HTR-8/SVneo (cell line): ENCODE measurements around the gene UTS2B.

Experiments used
- DNase-seq: peaks from one replicate; pipeline ENCODE4 v3.0.0; 2011; ENCODE audit warnings: low spot score, mixed read lengths; ENCODE audit not compliant: insufficient read length
- FAIRE-seq: peaks from 2 replicates; lab custom pipeline; 2011; peaks lifted over from hg19 to GRCh38; lab: Jason Lieb, UNC

The UTS2B gene

GRCh38 chr3:191353022-191353777 is 22.9 kb upstream of the UTS2B start:
- DNase-seq (no peak), FAIRE-seq (no peak)

- FAIRE-seq (no peak), DNase-seq (no peak)
Measured at GRCh38 chr3:191352014-191352413, 21.7 kb upstream of the UTS2B start.

- no peak for DNase-seq
- FAIRE-seq, result no peak
Measured at GRCh38 chr3:191350396-191351090, 20.2 kb upstream of the UTS2B start.

- FAIRE-seq (no peak), DNase-seq (no peak)
Measured at GRCh38 chr3:191348098-191348497, 17.8 kb upstream of the UTS2B start.

- no peak for FAIRE-seq
- no peak for DNase-seq
Measured at GRCh38 chr3:191347228-191347627, 16.9 kb upstream of the UTS2B start.

GRCh38 chr3:191345334-191345733 is 15.0 kb upstream of the UTS2B start:
- no peak for DNase-seq
- no peak for FAIRE-seq

GRCh38 chr3:191343913-191344312 is 13.6 kb upstream of the UTS2B start:
- FAIRE-seq, result no peak
- no peak for DNase-seq

- no peak for DNase-seq
- FAIRE-seq, result no peak
Measured at GRCh38 chr3:191343115-191343514, 12.8 kb upstream of the UTS2B start.

GRCh38 chr3:191342411-191342810 is 12.1 kb upstream of the UTS2B start:
- DNase-seq (no peak), FAIRE-seq (no peak)

GRCh38 chr3:191342006-191342405 is 11.7 kb upstream of the UTS2B start:
- FAIRE-seq (no peak), DNase-seq (no peak)

- FAIRE-seq, result no peak
Measured at GRCh38 chr3:191340966-191341365, 10.6 kb upstream of the UTS2B start.

GRCh38 chr3:191340351-191340750 is 10.0 kb upstream of the UTS2B start:
- FAIRE-seq (no peak), DNase-seq (no peak)

More at GRCh38 chr3:191340966-191341365, 10.6 kb upstream of the UTS2B start:
- DNase-seq, result no peak

- DNase-seq, result no peak
- FAIRE-seq, result no peak
Measured at GRCh38 chr3:191339316-191339917, 9.1 kb upstream of the UTS2B start.

GRCh38 chr3:191338177-191338488 is 7.8 kb upstream of the UTS2B start:
- DNase-seq (no peak), FAIRE-seq (no peak)

GRCh38 chr3:191336833-191337232 is 6.5 kb upstream of the UTS2B start:
- no peak for FAIRE-seq
- DNase-seq, result no peak

GRCh38 chr3:191334346-191334893 is 4.1 kb upstream of the UTS2B start:
- DNase-seq (no peak), FAIRE-seq (no peak)

GRCh38 chr3:191333298-191333880 is 3.1 kb upstream of the UTS2B start:
- no peak for FAIRE-seq
- no peak for DNase-seq

GRCh38 chr3:191331388-191331787 is 1.1 kb upstream of the UTS2B start:
- peak; percentile 31 for DNase-seq
- FAIRE-seq, result no peak

GRCh38 chr3:191330530-191331048 is 263 bp upstream of the UTS2B start:
- peak; percentile 27 for DNase-seq
- no peak for FAIRE-seq

GRCh38 chr3:191328962-191329653 is 1.2 kb downstream of the UTS2B start, which contains the start of gene CCDC50:
CCDC50 (plus strand) TSS chr3:191329394; CDS start chr3:191329675, 281 bp downstream.
- FAIRE-seq (no peak), DNase-seq (peak; percentile 57)
